HG03378 (cell line): ENCODE results near the gene SPTAN1.
"Not testable (repeated sequence)": the region's sequence is repeated elsewhere in the genome, so short reads cannot be mapped to it uniquely, and the experiment has no call there.

ENCODE experiments used
- ATAC-seq: cut with Tn5 transposase; IDR thresholded peaks from one replicate; pipeline ENCODE4 v1.9.1; 2021; ENCODE audit warnings: mild to moderate bottlenecking, moderate library complexity; ENCODE audit not compliant: unreplicated experiment

SPTAN1 gene

DNA sequence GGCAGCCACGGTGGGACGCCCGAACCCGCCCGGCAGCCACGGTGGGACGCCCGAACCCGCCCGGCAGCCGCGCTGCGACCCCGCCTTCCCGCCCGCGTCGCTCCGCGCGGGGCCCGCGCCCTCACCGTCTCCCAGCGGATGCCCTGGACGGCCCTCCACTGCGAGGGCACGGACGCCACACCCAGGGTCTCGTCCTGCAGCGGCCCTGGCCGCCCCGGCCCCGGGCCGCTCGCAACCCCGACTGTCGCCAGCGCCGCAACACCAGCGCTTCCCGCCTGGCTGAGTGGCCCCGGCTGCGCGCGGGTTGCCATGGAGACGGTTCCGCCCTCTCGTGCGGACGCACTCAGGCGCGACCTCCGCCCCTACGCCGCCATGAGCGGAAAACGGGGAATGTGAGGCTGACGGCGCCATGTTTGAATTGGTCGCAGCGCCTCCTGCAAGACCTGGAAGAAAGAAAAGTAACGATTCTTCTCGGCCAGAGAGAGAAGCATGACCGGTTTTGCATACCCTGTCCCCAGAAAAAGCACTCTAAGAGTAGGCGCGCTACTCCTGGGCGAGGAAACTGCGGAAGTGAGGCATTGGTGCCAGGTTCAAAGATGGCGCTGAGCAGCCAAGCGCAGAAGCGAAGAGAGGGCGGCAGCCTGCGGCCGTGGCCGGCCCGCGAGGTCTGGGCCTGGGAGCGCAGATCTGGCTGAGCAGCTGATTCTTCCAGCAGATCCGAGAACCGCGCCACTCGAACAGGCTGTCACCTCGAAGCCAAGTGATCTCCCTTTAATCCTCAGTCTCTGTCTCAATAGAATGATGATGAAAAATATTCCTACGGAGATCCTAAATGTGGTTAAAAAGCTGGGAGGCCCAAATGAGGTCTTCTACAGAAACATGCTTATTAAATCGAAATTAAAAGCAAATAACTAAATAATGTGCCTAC is 104.3 kb downstream of the SPTAN1 start, which contains the start of gene DYNC2I2:
TSS of gene DYNC2I2 (minus strand) at position 432 of the 928 bp plus-strand sequence. CDS start at position 311, 121 bp downstream.
- ATAC-seq: peak; percentile 51

DNA sequence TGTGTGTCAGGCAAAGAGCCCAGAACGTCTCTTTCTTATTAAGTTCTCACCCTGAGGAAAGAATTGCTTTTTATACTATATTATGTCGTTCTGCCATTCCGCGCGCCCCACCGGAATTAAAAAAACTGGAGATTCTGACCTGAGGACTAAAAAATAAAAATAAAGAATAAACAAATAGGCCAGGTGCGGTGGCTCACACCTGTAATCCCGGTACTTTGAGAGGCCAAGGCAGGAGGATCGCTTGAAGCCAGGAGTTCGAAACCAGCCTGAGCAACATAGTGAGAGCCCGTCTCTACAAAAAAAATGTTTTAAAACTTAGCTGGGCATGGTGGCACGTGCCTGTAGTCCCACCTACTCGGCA is 104.9 kb downstream of the SPTAN1 start:
- ATAC-seq: no peak

DNA sequence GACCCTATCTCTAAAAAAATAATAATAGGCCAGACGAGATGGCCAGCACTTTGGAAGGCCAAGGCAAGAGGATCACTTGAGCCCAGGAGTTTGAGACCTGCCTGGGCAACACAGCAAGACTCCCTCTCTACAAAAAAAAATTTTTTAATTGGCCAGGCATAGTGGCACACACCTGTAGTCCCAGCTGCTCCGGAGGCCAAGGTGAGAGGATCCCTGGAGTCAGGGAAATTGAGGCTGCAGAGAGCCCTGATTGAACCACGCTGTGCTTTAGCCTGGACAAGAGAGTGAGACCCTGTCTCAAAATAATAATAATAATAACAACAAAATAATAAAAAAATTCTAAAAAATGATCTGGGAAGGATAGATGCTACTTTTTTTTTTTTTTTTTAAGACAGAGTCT is 105.4 kb downstream of the SPTAN1 start:
- ATAC-seq: no peak

DNA sequence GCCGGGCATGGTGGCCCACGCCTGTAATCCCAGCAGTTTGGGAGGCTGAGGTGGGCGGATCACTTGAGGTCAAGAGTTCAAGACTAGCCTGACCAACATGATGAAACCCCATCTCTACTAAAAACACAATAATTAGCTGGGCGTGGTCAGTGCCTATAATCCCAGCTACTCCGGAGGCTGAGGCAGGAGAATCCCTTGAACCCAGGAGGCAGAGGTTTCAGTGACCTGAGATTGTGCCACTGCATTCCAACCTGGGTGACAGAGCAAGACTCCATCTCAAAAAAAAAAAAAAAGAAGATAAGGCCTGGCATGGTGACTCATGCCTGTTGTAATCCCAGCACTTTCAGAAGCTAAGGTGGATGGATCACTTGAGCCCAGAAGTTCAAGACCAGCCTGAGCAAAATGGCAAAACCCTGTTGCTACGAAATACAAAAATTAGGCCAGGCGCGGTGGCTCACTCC is 114.1 kb downstream of the SPTAN1 start:
- ATAC-seq: not testable (repeated sequence)

DNA sequence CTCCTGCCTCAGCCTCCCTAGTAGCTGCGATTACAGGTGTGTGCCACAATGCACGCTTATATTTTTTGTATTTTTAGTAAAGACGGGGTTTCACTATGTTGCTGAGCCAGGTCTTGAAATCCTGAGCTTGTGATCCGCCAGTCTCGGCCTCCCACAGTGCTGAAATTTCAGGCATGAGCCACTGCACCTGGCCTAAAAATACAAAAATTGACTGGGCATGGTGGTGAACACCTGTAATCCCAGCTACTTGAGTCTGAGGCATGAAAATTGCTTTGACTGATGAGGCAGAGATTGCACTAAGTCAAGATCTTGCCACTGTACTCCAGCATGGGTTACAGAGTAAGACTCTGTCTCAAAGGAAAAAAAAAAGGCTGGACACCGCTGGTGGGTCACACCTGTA is 117.4 kb downstream of the SPTAN1 start:
- ATAC-seq: no peak

DNA sequence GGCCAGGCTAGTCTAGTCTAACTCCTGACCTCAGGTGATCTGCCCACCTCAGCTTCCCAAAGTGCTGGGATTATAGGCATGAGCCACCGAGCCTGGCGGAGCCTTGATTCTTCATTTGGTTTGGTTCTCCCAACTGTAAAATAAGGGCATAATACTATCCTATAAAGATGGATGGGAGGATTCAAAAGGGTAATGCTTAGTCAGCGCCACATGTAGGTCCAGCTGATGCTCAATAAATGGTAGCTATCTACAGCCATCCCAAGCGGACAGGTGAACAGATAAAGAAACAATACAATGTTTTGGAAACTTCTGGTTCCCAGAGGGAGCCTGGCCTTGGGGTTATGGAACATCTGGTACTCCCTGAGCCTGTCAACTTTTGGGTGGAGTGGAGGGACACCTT is 123.0 kb downstream of the SPTAN1 start:
- ATAC-seq: no peak

DNA sequence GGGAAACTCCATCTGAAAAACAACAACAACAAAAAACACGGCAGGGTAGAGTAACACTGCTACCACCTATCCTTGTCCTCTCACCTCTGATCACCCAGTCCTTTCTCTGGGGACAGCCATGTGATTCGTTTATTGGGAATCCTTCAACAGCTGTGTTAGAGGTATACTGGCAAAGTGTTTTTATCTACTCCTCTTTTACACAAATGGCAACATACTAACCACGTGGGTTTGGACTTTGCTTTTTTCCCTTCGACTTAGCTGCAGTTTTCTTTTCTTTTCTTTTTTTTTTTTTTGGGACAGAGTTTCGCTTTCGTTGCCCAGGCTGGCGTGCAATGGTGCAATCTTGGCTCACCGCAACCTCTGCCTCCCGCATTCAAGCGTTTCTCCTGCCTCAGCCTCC is 125.4 kb downstream of the SPTAN1 start:
- no peak for ATAC-seq
